GM15510 (cell line): ENCODE results near the gene HIRIP3.

ENCODE experiments used
- POLR2A ChIP-seq: IDR thresholded peaks from 3 replicates; pipeline ENCODE4 v1.6.1; 2011; ENCODE audit warnings: borderline replicate concordance; ENCODE audit not compliant: insufficient read length; ENCODE audit errors: extremely low read depth

The HIRIP3 gene

GRCh38 chr16:29991571-29991904 lies 3.9 kb downstream of the HIRIP3 start:
- no peak for TF ChIP-seq POLR2A

GRCh38 chr16:29990883-29991570 lies 4.4 kb downstream of the HIRIP3 start:
- no peak for TF ChIP-seq POLR2A

GRCh38 chr16:29990034-29990433 lies 5.4 kb downstream of the HIRIP3 start:
- TF ChIP-seq POLR2A, result no peak

- no peak for TF ChIP-seq POLR2A
These were observed 6.1 kb downstream of the HIRIP3 start for GRCh38 chr16:29989111-29989858.

- TF ChIP-seq POLR2A, result no peak
These were observed 6.9 kb downstream of the HIRIP3 start for GRCh38 chr16:29988346-29989075.

GRCh38 chr16:29987371-29988085 lies 7.9 kb downstream of the HIRIP3 start:
- TF ChIP-seq POLR2A, result no peak

GRCh38 chr16:29986931-29987330 lies 8.5 kb downstream of the HIRIP3 start:
- TF ChIP-seq POLR2A, result no peak

- no peak for TF ChIP-seq POLR2A
These were observed 9.2 kb downstream of the HIRIP3 start for GRCh38 chr16:29986231-29986630.

GRCh38 chr16:29985271-29985811 lies 10.1 kb downstream of the HIRIP3 start:
- TF ChIP-seq POLR2A, result no peak

GRCh38 chr16:29984764-29985147 lies 10.7 kb downstream of the HIRIP3 start:
- TF ChIP-seq POLR2A, result no peak

GRCh38 chr16:29984137-29984763 lies 11.2 kb downstream of the HIRIP3 start:
- TF ChIP-seq POLR2A, result no peak

- TF ChIP-seq POLR2A, result no peak
These were observed 11.8 kb downstream of the HIRIP3 start for GRCh38 chr16:29983420-29984136.

GRCh38 chr16:29982560-29983419 lies 12.6 kb downstream of the HIRIP3 start:
- no peak for TF ChIP-seq POLR2A
